PC-9 (cell line): ENCODE data around the gene DPH7. TPM values are rescaled to one million over a fixed set of nuclear protein-coding genes. Genes with fewer than 3 reads are reported as not detected.
A peak's percentile ranks its signal among the peaks of the same experiment; 100 is the strongest.

Experiments used
- BruUV-seq: library from RNA; stranded (reverse); fragments of 400-500 nt; replicated peaks from 2 replicates; lab custom pipeline; 2021; lab: Mats Ljungman, UMichigan
- CTCF ChIA-PET: fragments of 300-600 bp; sonication (Branson Sonifier 250); formaldehyde crosslinking; loops from one replicate; lab custom pipeline; 2022; ENCODE audit warnings: antibody characterized with exemption; lab: Charles Lee
- POLR2A ChIA-PET: fragments of 300-600 bp; sonication (Branson Sonifier 250); formaldehyde crosslinking; loops from one replicate; lab custom pipeline; 2022; ENCODE audit warnings: antibody characterized with exemption; ENCODE audit not compliant: unreplicated experiment; lab: Charles Lee
- DNase-seq, 2 experiments: peaks; one replicate each; pipeline versions ENCODE4 v3.0.0 to v3.0.0-alpha.2; 2015 to 2022; ENCODE audit warnings: mixed read lengths in 1 of 2
- H2AFZ ChIP-seq: fragments of 200-600 bp; sonication (generic); 2 replicates; pipeline ENCODE4 v1.8.1; 2017; ENCODE audit warnings: antibody characterized with exemption
- H3F3A ChIP-seq: fragments of 200-600 bp; sonication (generic); 2 replicates; pipeline ENCODE4 v1.8.1; 2017; ENCODE audit warnings: antibody characterized with exemption, mild to moderate bottlenecking, low read depth; ENCODE audit not compliant: insufficient read depth
- H3K27ac ChIP-seq: fragments of 200-600 bp; sonication (generic); 2 replicates; pipeline ENCODE4 v1.6.1; 2016; ENCODE audit warnings: mixed run types
- H3K27me3 ChIP-seq: fragments of 200-600 bp; sonication (generic); 2 replicates; pipeline ENCODE4 v1.6.1; 2016; ENCODE audit warnings: low read depth, mixed run types; ENCODE audit not compliant: insufficient read depth
- H3K36me3 ChIP-seq: fragments of 200-600 bp; sonication (generic); 2 replicates; pipeline ENCODE4 v1.6.1; 2016; ENCODE audit warnings: low read depth, mixed run types
- H3K4me1 ChIP-seq: fragments of 200-600 bp; sonication (generic); replicated peaks from 2 replicates; pipeline ENCODE4 v1.6.1; 2016; ENCODE audit warnings: mixed run types; ENCODE audit not compliant: insufficient read depth
- H3K4me2 ChIP-seq: fragments of 200-600 bp; sonication (generic); 2 replicates; pipeline ENCODE4 v1.6.1; 2017; ENCODE audit warnings: mixed run types
- H3K4me3 ChIP-seq: fragments of 200-600 bp; sonication (generic); 2 replicates; pipeline ENCODE4 v1.6.1; 2016; ENCODE audit warnings: mixed run types
- H3K79me2 ChIP-seq: fragments of 200-600 bp; sonication (generic); 2 replicates; pipeline ENCODE4 v1.6.1; 2017; ENCODE audit warnings: low read depth, mixed run types
- H3K9me2 ChIP-seq: fragments of 200-600 bp; sonication (generic); 2 replicates; pipeline ENCODE4 v1.8.1; 2017; ENCODE audit warnings: mild to moderate bottlenecking; ENCODE audit not compliant: insufficient read depth
- H3K9me3 ChIP-seq: fragments of 200-600 bp; sonication (generic); 2 replicates; pipeline ENCODE4 v1.8.1; 2016; ENCODE audit warnings: low read depth; ENCODE audit not compliant: insufficient read depth
- H4K20me1 ChIP-seq: fragments of 200-600 bp; sonication (generic); 2 replicates; pipeline ENCODE4 v1.8.1; 2017; ENCODE audit not compliant: insufficient read depth
- CTCF ChIP-seq: fragments of 200-600 bp; sonication (generic); conservative IDR thresholded peaks from 2 replicates; pipeline ENCODE4 v1.6.1; 2017; ENCODE audit warnings: mixed run types, antibody characterized with exemption, mild to moderate bottlenecking, moderate library complexity
- EZH2 ChIP-seq: fragments of 200-600 bp; sonication (generic); IDR thresholded peaks from 2 replicates; pipeline ENCODE4 v1.8.0; 2017; ENCODE audit warnings: antibody characterized with exemption, low read depth
- intact Hi-C: fragments of 100-400 bp; cut with micrococcal nuclease; formaldehyde crosslinking; loops from one replicate; pipeline ENCODE4 v1.10.0; 2022; ENCODE audit not compliant: unreplicated experiment
- total RNA-seq: library from RNA; stranded (reverse); gene quantifications from 2 replicates; pipeline ENCODE4 v1.2.3, GENCODE V29; 2021

DPH7 gene
- total RNA-seq, 1 experiment from 2014 or later, result 48.5 TPM

GRCh38 chr9:137619240-137620047 lies 40.7 kb upstream of the DPH7 start:
- peaks cover 5% of the 10 kb centered on the region; the same call in 1 of the 2 replicates for H3K36me3 ChIP-seq
- TF ChIP-seq CTCF (no peak), EZH2 (no peak)
- peak; percentile 40 to 53 for DNase-seq
- peaks cover 33% of the 10 kb centered on the region for H3K4me1 ChIP-seq
- no peaks in the 10 kb centered on the region for H3K9me3 ChIP-seq
- intact Hi-C loops, result loop anchor here (2.0 to 10.0 kb wide), 2 partner anchors 29 to 185 kb away; partner anchors contain the start of gene ZMYND19
- H3K9me2 ChIP-seq, result no peaks in the 10 kb centered on the region
- BruUV-seq, result no TSS peak
- H3F3A ChIP-seq, result peaks cover 33% of the 10 kb centered on the region
- ChIA-PET POLR2A (interaction anchor here (0.6 kb wide), 1 partner anchor 14 kb away, joined by 6 read pairs; the partner anchor contains the start of gene ARRDC1), CTCF (interaction anchor here (1.0 kb wide), 1 partner anchor 31 kb away, joined by 3 read pairs; no protein-coding TSS in a partner anchor)
- H2AFZ ChIP-seq, result peak overlapping the region; percentile 84; the same call in 1 of the 2 replicates
- peak overlapping the region; percentile 75 for H3K4me2 ChIP-seq
- H3K27ac ChIP-seq, result peak overlapping the region; percentile 64
- H4K20me1 ChIP-seq, result peaks cover 29% of the 10 kb centered on the region
- peaks cover 75% of the 10 kb centered on the region for H3K79me2 ChIP-seq
- H3K27me3 ChIP-seq, result no peaks in the 10 kb centered on the region
- H3K4me3 ChIP-seq, result peak overlapping the region; percentile 65

- Histone ChIP-seq H3K27ac (peak within 1 kb of the TSS; percentile 82), H4K20me1 (peaks cover 21% of the 10 kb centered on the region), H3K4me1 (peaks cover 40% of the 10 kb centered on the region), H3K4me2 (peak within 1 kb of the TSS; percentile 87), H3K79me2 (peaks cover 75% of the 10 kb centered on the region), H3K27me3 (no peaks in the 10 kb centered on the region), H2AFZ (peak within 1 kb of the TSS; percentile 84), H3K4me3 (peak within 1 kb of the TSS; percentile 83), H3K9me3 (no peaks in the 10 kb centered on the region), H3F3A (peaks cover 35% of the 10 kb centered on the region), H3K9me2 (no peaks in the 10 kb centered on the region), H3K36me3 (peaks cover 8% of the 10 kb centered on the region; the same call in 1 of the 2 replicates)
- TF ChIP-seq EZH2, result no peak
- TF ChIP-seq CTCF, result no peak
- peak; percentile 58 to 94 for DNase-seq
- intact Hi-C loops, result loop anchor here (1.0 to 10.0 kb wide), 3 partner anchors 13 to 184 kb away; partner anchors contain the start of genes ARRDC1 and ZMYND19
- POLR2A ChIA-PET, result interaction anchor here (0.6 kb wide), 2 partner anchors 13 to 34 kb away, joined by 6 to 8 read pairs; partner anchors contain the start of gene ARRDC1
- TSS peak; percentile 54 for BruUV-seq
- CTCF ChIA-PET, result interaction anchor here (1.0 kb wide), 1 partner anchor 30 kb away, joined by 3 read pairs; no protein-coding TSS in a partner anchor
Measured at GRCh38 chr9:137618105-137619067, 39.7 kb upstream of the DPH7 start, which contains the start of gene EHMT1. Gene EHMT1 (plus strand): TSS chr9:137619005. CDS start chr9:137619029, 24 bp downstream.
